Spinal cord (tissue), 10 donors: ENCODE data around the gene DCAF8. TPM values are rescaled to one million over a fixed set of nuclear protein-coding genes. Genes with fewer than 3 reads are reported as not detected.

Source experiments
- DNase-seq, 6 donors: peaks; one replicate each; pipeline versions ENCODE4 v3.0.0 to v3.0.0-alpha.2; 2013 to 2015; ENCODE audit warnings: low spot score in 6 of 6, low read depth in 4 of 6
- H3K27ac ChIP-seq: one replicate; pipeline ENCODE4 v1.5.1; 2013; ENCODE audit warnings: low read depth, low read length, control low read depth
- H3K27me3 ChIP-seq: one replicate; pipeline ENCODE4 v1.6.1; 2013; ENCODE audit warnings: low read length; ENCODE audit not compliant: control insufficient read depth, insufficient read depth
- H3K36me3 ChIP-seq: one replicate; pipeline ENCODE4 v1.6.1; 2013; ENCODE audit warnings: low read length; ENCODE audit not compliant: control insufficient read depth, insufficient read depth
- H3K4me1 ChIP-seq: one replicate; pipeline ENCODE4 v1.6.1; 2013; ENCODE audit warnings: low read length; ENCODE audit not compliant: control insufficient read depth, insufficient read depth
- H3K4me3 ChIP-seq: one replicate; pipeline ENCODE4 v1.5.1; 2013; ENCODE audit warnings: low read depth, low read length, control low read depth
- H3K9me3 ChIP-seq: one replicate; pipeline ENCODE4 v1.6.1; 2013; ENCODE audit warnings: low read length; ENCODE audit not compliant: control insufficient read depth, insufficient read depth
- WGBS: methylation state at CpG from one replicate; pipeline ENCODE4 v1.1.5; 2013; ENCODE audit warnings: missing lambda C conversion rate; ENCODE audit not compliant: insufficient coverage; 5-methylcytosine and 5-hydroxymethylcytosine counted together
- long read RNA-seq, 4 donors: transcript quantifications; one replicate each; lab custom pipeline, GENCODE V29; 2026
- polyA plus RNA-seq, 2 donors: library from polyadenylated mRNA; unstranded; fragments of 120-200 nt; gene quantifications; one replicate each; pipeline ENCODE4 v1.2.1, GENCODE V29; 2013; ENCODE audit not compliant: insufficient read length in 2 of 2
- total RNA-seq, 2 donors: library from RNA; depleted of rRNA in 1 of 2; stranded (reverse); fragments of 120-200 nt in 1 of 2; fragments of >200 nt in 1 of 2; gene quantifications; one replicate each; pipeline versions ENCODE4 v1.2.3 to v1.2.4, GENCODE V29; 2013 to 2014
- donor health status: healthy.

DCAF8 gene
- total RNA-seq (100 to 1,000 TPM in 1 of 2 donors, 10 to 100 TPM in 1; 87.6 to 128 TPM), polyA plus RNA-seq (100 to 1,000 TPM; 163 to 179 TPM)
- long read RNA-seq, donor 1, full-length matches to known transcripts: 28 of 33 reads
- long read RNA-seq, donor 1, partial matches to known transcripts: 5 of 33 reads
- long read RNA-seq, donor 1, other reads (novel, unspliced or antisense): 0 of 33 reads
- long read RNA-seq, donor 2, partial matches to known transcripts: 0 of 3 reads
- long read RNA-seq, donor 2, other reads (novel, unspliced or antisense): 0 of 3 reads
- long read RNA-seq, donor 3, full-length matches to known transcripts: 6 of 6 reads
- long read RNA-seq, donor 3, partial matches to known transcripts: 0 of 6 reads
- long read RNA-seq, donor 3, other reads (novel, unspliced or antisense): 0 of 6 reads
- long read RNA-seq, donor 4, full-length matches to known transcripts: 31 of 31 reads
- long read RNA-seq, donor 4, partial matches to known transcripts: 0 of 31 reads
- long read RNA-seq, donor 4, other reads (novel, unspliced or antisense): 0 of 31 reads

DNA sequence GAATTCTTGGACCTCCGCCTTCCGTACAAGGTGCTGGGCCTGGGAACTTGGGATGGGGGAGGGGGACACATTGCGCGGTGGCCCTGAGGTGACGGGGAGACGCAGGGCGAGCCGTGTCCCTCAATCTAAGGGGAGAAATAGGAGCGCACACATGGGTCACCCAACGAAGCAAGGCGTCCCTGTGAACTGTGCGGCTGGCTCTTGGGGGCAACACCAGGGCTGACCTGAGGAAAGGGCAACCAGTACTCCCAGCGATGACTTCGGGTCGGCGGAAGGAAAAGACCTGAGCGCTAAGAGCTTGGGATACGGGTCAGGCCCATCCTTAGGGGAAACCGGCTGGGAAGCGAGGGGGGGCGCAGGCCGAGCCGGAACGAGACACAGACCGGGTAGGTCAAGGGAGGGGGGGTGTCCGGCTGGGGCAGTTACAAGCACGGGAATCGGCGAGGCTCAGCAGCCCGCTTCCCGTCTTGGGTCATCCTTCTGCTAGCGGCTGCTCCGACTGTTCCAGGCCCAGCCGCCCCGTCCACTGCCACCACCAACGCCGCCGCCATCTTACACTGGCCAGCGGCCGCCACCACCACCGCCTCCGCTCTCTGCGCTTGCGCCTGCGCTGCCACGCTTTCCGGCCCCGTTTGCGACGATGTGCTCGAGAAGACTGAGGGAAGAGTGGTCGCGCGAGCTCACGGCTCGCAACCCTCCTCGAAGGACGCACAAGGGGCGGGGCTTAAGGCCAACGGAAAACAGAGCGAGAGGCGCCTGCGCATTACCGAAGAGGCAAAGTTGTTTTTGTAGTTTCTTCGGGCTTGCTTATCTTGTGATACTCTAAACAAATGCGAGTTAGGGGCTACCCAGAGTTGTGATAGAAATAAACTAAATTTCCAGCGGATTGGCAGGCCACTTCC is at the start of gene DCAF8:
DCAF8 (minus strand) TSS at position 657 of the 902 bp plus-strand sequence. CDS start 18,541 bp downstream, outside the sequence.
- H3K4me3 ChIP-seq: peak within 1 kb of the TSS; percentile 97
- 0% methylated on average over 67 of the region's 67 CpGs for WGBS
- peaks cover 11% of the 10 kb centered on the region for H3K4me1 ChIP-seq
- H3K9me3 ChIP-seq: no peaks in the 10 kb centered on the region
- H3K36me3 ChIP-seq: peaks cover 3% of the 10 kb centered on the region
- peak within 1 kb of the TSS; percentile 93 for H3K27ac ChIP-seq
- H3K27me3 ChIP-seq: no peaks in the 10 kb centered on the region
- DNase-seq: peak; percentile 94 to 99 (median 98)

DNA sequence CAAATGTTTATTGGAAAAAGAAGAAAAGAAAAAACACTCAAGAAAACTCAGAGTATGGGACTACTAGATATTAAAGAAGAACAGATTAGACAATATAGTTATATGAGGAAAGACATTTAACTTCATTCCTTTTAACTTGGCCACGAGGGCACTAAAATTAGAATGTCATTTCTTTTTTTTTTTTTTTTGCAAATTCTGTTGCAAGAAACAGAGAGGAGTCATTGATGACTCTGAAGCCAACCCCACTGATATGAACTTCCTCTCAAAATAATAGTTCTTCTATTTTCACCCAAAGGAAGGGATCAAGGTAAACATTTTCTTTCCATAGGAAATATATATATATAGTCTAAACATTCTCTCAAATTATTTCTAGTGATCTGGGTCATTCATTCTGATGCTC is 47.2 kb upstream of the DCAF8 start:
- Histone ChIP-seq H3K4me3 (no peak overlapping the region), H3K4me1 (peaks cover 7% of the 10 kb centered on the region), H3K9me3 (no peaks in the 10 kb centered on the region), H3K27me3 (no peaks in the 10 kb centered on the region), H3K27ac (no peak overlapping the region), H3K36me3 (peaks cover 44% of the 10 kb centered on the region)
- WGBS: no CpG with 5 or more reads among the region's 1 CpG
- DNase-seq: no peak

DNA sequence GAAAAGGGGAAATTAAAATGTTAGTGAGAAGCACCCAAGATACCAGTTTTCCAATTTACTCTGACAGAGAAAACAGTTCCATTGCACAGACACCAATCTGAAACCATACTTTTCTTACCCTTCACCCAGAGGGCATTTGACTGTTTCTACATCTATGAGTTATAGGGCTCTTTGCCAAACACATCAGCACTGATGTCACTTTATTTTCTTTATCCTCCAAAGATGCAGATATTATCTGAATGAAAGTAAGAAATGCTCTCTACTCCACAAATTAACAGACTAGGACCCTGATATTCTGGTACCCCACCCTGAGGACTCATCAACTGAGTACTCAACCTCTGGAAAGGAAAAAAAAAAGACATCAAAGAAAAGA is 46.8 kb upstream of the DCAF8 start:
- H3K4me1 ChIP-seq: peaks cover 7% of the 10 kb centered on the region
- H3K36me3 ChIP-seq: peaks cover 44% of the 10 kb centered on the region
- no peak for DNase-seq
- no peak overlapping the region for H3K27ac ChIP-seq
- H3K9me3 ChIP-seq: no peaks in the 10 kb centered on the region
- no peaks in the 10 kb centered on the region for H3K27me3 ChIP-seq
- no peak overlapping the region for H3K4me3 ChIP-seq

DNA sequence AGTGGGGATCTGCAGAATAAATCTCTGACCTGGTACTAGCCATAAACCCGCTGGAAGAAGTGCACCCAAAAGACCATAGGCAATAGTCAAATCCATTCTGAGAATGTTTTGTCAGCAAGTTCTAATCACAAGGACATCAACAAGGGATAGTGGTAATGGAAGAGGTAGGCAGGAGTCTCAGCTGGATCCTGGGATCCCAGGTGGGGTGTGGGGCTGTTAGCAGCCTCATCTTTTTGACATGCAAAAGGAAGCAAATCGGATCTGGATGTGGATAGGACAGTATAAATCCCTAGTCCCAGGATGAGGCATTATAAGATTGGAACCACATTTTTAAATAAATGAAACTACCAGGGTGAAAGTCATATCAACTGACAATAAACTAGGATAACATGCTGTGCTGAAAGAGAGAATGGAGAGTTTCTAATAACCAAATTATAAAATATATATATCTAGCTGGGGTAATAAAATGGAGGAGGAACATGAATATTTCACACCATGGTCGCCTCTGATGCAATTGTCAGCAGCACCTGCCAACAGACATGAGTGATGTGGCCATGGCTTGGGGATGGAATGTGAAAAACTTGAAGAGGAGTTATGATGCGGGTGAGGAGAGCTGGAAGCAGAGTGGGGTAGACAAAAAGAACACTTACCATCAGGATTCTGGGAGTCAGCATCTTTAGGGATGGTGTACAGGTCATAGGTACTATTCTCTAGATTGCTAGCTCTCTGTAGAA is 46.3 kb upstream of the DCAF8 start:
- WGBS: 80% methylated on average over 2 of the region's 4 CpGs
- Histone ChIP-seq H3K27me3 (no peaks in the 10 kb centered on the region), H3K36me3 (peaks cover 48% of the 10 kb centered on the region), H3K4me3 (no peak overlapping the region), H3K4me1 (peaks cover 7% of the 10 kb centered on the region), H3K27ac (no peak overlapping the region), H3K9me3 (no peaks in the 10 kb centered on the region)
- peak in 1 of 6 donors; percentile 63 for DNase-seq

DNA sequence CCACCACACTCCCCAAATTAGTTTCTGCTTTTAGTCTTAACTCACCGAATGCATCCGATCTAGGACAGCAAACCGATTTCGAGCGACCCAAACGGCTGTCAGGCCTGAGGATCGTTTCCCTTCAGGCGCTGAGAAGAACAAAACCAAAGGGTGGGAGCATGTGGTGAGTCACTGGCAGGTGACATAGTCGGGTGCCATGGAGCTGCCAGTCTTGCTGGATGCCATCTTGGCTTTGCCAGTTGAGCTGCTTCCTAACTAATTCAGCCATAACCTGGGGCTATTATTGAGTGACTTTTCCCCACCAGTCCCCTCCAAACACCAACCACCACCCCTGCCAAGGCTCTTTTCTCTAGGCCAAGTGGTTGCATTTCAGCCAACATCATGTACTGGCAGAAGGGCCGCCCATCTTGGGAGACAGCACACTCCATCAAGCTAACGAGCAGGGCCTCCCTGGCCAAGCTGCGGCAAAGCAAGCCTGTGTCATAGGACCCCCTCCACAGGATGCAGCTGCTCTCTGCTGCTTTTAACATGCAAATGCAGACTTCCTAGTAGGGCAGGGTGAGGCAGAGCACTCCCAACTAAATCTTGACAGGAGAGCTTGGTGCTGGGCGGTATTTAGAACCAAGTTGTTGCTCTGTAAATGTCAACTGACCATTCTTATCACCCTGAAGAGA is 44.9 kb upstream of the DCAF8 start:
- Histone ChIP-seq H3K4me1 (peaks cover 7% of the 10 kb centered on the region), H3K4me3 (no peak overlapping the region), H3K36me3 (peaks cover 42% of the 10 kb centered on the region), H3K27me3 (no peaks in the 10 kb centered on the region), H3K27ac (no peak overlapping the region), H3K9me3 (no peaks in the 10 kb centered on the region)
- DNase-seq: peak; percentile 33 to 92 (median 56)
- 68% methylated on average over 12 of the region's 13 CpGs for WGBS

DNA sequence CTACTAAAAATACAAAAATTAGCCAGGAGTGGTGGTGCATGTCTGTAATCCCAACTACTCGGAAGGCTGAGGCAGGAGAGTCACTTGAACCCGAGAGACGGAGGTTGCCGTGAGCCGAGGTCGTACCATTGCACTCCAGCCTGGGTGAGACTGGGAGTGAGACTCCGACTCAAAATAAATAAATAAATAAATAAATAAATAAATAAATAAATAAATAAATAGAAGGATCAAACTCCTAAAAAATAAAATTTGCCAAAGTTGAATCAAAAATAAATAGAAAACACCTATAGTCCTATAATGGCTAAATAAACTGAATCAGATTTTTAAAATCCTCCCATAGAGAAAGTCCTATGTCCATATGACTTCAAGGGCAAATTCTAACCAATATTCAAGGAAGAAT is 37.8 kb upstream of the DCAF8 start:
- H3K27me3 ChIP-seq: no peaks in the 10 kb centered on the region
- no peak overlapping the region for H3K27ac ChIP-seq
- DNase-seq: no peak
- WGBS: no CpG with 5 or more reads among the region's 7 CpGs
- H3K4me3 ChIP-seq: no peak overlapping the region
- peaks cover 46% of the 10 kb centered on the region for H3K36me3 ChIP-seq
- no peaks in the 10 kb centered on the region for H3K4me1 ChIP-seq
- H3K9me3 ChIP-seq: no peaks in the 10 kb centered on the region

DNA sequence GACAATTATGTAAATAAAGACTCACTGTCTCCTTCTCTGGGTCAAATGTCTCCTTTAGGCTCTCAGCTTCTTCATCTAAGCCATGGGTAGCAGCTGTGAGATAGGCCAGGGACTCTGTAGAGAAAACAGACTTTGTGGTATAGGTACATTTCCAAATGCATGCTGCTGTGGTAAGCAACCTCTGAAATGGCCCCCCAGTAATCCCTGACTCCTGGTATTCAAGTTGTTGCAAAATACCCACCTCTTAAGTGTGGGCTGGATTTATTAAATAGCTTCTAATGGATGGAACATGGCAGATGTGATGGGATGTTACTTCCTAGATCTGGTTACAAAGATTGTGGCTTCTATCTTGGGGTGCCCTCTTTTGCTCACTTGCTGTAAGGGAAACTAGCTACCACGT is 33.7 kb upstream of the DCAF8 start:
- Histone ChIP-seq H3K9me3 (no peaks in the 10 kb centered on the region), H3K27me3 (no peaks in the 10 kb centered on the region), H3K36me3 (peaks cover 63% of the 10 kb centered on the region), H3K27ac (no peak overlapping the region), H3K4me3 (no peak overlapping the region), H3K4me1 (peaks cover 2% of the 10 kb centered on the region)
- WGBS: 88% methylated on average over 1 of the region's 1 CpG
- no peak for DNase-seq

DNA sequence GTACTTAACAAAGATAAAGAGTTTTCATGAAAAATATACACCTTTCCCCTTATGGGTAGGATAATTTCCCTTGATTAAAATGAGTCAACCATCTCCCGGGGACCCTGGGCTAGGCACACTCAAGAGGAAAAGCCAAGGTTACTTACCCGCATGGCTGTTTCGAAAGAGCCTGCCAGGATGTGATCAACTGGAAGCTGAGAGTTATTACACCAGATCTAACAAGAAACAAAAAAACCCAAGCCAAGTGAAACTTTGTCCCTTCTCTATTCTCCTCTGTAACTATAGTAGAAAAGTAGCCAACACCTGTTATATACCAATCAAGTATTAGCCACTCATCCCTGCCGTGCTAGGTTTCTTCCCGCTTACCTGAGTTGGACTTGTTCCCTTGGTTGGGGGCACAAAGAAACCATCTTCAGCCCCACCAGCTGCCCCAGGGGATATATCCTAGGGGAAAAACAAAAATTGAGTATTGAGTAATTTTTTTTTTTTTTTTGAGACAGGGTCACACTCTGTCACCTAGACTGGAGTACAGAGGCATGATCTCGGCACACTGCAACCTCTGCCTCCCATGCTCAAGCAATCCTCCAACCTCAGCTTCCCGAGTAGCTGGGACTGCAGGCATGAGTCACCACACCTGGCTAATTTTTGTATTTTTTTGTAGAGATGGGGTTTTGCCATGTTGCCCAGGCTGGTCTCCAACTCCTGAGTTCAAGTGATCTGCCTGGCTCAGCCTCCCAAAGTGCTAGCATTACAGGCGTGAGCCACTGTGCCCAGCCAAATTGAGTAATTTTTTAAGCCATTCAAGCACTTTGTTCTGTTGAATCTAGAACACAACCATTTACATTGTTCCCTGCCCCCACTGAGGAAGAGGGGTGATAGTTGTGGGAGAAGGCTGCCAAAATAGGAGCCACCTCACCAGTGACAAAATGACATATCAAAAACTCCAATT is 30.9 kb upstream of the DCAF8 start:
- Histone ChIP-seq H3K27me3 (no peaks in the 10 kb centered on the region), H3K4me3 (no peak overlapping the region), H3K9me3 (no peaks in the 10 kb centered on the region), H3K4me1 (peaks cover 3% of the 10 kb centered on the region), H3K27ac (no peak overlapping the region), H3K36me3 (peaks cover 74% of the 10 kb centered on the region)
- WGBS: 88% methylated on average over 2 of the region's 8 CpGs
- DNase-seq: no peak
